HG03280 (cell line): Measurements from ENCODE around the gene PARP12.

Experiments
- ATAC-seq: cut with Tn5 transposase; IDR thresholded peaks from one replicate; pipeline ENCODE4 v1.9.1; 2021; ENCODE audit warnings: mild to moderate bottlenecking, moderate library complexity; ENCODE audit not compliant: unreplicated experiment

PARP12 gene

GRCh38 chr7:140017543-140017942, 45.2 kb downstream of the PARP12 start:
- ATAC-seq: no peak

GRCh38 chr7:140017034-140017433, 45.7 kb downstream of the PARP12 start:
- no peak for ATAC-seq

- ATAC-seq: no peak
Observed at GRCh38 chr7:140016540-140016939, 46.2 kb downstream of the PARP12 start.

GRCh38 chr7:140015471-140015970, 47.2 kb downstream of the PARP12 start:
- ATAC-seq: no peak

- no peak for ATAC-seq
Observed at GRCh38 chr7:140014123-140014522, 48.6 kb downstream of the PARP12 start.

GRCh38 chr7:140013676-140014075, 49.1 kb downstream of the PARP12 start:
- no peak for ATAC-seq

DNA sequence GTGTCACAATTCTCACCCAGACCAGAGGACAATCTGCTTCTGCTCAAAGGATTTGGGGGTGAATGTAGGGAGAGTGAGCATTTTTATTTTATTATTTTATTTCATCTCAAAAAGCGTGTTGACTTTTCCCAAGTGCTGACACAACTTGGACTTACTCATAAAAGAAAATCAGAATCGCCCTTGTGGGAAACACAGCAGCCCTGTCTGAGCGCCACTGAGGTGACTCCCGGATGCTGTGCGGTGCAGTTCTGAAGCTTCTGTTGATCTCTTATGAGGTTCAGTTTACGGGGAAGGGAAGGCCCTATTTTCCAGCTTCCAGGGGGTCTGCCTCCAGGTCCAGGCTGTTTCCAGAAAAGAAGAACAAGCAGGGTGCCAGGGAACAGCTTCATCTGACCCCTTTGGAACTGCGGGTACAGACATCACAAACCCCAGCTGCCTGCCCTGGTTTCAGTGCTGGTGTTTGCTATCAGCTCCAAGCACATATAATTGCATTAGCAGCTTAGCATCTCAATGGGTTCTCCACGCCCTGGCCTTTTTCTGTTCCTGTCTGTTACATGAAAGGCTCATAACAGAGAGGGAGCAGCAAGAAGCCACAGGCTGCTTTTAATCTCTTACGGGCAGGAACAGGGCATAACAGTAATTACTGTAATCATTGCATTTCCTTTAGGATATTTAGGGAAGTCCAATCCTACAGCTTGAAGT, 52.4 kb downstream of the PARP12 start:
- no peak for ATAC-seq

GRCh38 chr7:140009735-140010134, 53.0 kb downstream of the PARP12 start:
- no peak for ATAC-seq

DNA sequence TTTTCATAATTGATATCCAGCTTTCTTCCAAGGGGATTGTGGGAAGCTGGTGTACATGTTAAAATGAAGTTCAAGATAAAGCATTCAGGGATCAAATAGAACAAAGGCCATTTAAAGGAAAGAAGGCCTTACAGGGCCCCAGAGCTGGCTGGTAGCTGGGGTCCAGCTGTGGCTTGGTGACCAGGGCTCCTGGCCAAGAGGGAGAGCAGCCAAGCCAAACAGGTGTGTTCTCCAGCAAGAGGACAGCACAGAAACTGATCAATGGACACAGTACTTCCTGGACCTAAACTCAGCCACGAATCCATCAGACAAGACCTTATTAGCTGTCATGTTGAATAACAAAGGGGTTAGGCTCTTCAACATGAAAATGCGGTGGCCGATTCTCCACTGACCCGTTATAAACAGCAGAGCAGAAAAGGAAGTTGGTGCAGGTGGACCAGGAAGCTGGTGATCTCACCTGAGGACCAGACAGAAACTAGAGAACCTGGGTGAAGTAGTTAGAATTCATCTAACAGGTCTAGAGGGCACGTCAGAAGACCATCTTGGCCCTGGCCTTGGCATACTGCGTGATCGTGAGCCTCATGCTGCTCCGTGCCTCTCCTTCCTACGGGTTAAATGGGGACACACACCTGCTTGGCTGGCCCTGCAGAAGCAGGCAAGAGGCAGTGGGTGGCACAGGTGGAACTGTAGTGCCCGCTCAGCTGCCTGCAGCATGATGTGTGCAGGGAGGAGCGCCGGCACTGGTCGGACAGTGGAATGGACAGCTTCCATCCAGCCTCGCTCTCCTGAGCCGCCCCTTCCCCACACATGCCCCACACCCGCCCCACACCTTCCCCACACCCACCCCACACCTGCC, 53.8 kb downstream of the PARP12 start:
- ATAC-seq: no peak

- ATAC-seq: no peak
Observed at GRCh38 chr7:140007051-140007690, 55.6 kb downstream of the PARP12 start.

DNA sequence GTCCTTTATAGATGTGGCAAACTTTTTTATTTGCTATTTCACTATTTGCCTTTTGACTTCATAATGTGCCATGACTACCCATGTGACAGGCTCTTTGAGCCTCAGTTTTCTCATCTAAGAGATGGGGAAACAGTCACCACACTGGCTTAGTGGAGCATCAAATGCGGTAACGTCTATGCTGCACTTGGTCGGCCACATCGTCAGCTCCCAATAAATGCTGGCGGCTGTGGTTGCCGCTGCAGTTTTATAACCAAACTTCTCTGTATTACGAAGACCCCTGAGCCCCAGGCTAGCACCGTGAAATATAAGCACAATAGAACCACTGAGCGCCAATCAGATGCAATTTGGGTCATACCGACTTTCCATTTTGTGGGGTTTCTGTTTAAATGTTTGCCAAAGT, 56.2 kb downstream of the PARP12 start:
- no peak for ATAC-seq

- ATAC-seq: no peak
Observed at GRCh38 chr7:140005754-140006503, 56.8 kb downstream of the PARP12 start.

DNA sequence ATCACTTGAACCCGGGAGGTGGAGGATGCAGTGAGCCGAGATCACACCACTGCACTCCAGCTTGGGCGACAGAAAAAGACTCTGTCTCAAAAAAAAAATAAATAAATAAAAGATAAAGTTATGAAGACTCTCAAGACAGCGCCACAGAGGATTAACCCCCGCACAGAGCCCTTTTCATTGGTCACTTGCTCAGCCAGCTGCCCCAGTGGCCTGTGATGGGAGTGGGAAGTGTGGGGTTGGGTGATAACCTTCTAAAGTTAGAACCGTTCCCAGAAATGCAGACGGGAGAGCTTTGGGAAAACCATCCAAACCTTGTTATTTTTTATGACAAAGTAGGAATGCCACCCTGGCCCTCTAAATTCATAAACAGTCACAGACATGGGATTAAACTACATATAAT, 57.4 kb downstream of the PARP12 start:
- ATAC-seq: no peak

GRCh38 chr7:140004672-140005071, 58.1 kb downstream of the PARP12 start:
- ATAC-seq: no peak

- no peak for ATAC-seq
Observed at GRCh38 chr7:140003913-140004382, 58.8 kb downstream of the PARP12 start.

GRCh38 chr7:140000666-140001268, 62.0 kb downstream of the PARP12 start:
- ATAC-seq: no peak

DNA sequence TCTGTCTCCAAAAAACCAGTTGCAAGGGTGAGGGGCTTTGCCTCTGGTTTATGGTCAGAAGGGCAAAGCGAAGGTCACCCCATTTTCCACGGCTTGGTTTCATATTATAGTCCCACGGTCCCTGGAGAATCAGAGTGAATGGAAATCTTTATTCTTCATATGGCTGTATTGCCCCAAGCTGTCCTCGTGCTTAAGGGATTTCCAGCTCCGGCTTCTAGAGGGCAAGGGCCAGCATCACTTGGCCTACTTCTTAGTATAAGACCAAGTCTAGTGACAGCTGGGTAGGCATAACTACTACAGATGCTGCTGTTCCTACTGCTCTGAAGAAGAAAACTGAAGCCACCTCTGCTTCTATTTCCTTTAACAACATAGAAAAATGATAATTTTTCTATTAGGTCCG, 63.2 kb downstream of the PARP12 start:
- no peak for ATAC-seq

GRCh38 chr7:139998572-139998971, 64.2 kb downstream of the PARP12 start:
- no peak for ATAC-seq

- ATAC-seq: no peak
Observed at GRCh38 chr7:139995017-139995915, 67.5 kb downstream of the PARP12 start.
